Stimulated activated CD8-positive, alpha-beta memory T cell treated with anti-CD3 and anti-CD28 coated beads, Interleukin-12 subunit alpha, Interleukin-12 subunit beta, amount 100 ng/mL, for 24 hours (primary cell): ENCODE measurements around the gene PAQR6.
A peak's percentile ranks its signal among the peaks of the same experiment; 100 is the strongest.
"Not testable (repeated sequence)": the region's sequence is repeated elsewhere in the genome, so short reads cannot be mapped to it uniquely, and the experiment has no call there.

ENCODE experiments used
- DNase-seq: peaks from one replicate; pipeline ENCODE4 v3.0.0-alpha.2; 2020; ENCODE audit errors: extremely low read depth

The PAQR6 gene

DNA sequence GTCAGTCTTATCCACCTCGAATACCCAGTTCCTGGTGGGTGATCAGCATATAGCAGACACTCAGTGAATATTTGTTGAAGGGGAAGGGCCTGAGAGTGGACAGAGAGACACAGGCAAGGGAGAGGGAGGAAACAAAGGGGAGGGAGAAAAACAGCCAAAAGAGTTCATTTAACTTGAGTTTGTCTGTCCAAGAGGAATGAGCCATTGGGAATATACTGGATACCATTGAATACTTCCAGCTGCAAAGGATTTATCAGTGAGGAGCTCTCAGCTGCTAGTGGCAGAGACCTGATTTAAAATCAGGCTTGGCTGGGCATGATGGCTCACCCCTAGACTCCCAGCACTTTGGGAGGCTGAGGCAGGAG is 17.4 kb downstream of the PAQR6 start:
- no peak for DNase-seq

DNA sequence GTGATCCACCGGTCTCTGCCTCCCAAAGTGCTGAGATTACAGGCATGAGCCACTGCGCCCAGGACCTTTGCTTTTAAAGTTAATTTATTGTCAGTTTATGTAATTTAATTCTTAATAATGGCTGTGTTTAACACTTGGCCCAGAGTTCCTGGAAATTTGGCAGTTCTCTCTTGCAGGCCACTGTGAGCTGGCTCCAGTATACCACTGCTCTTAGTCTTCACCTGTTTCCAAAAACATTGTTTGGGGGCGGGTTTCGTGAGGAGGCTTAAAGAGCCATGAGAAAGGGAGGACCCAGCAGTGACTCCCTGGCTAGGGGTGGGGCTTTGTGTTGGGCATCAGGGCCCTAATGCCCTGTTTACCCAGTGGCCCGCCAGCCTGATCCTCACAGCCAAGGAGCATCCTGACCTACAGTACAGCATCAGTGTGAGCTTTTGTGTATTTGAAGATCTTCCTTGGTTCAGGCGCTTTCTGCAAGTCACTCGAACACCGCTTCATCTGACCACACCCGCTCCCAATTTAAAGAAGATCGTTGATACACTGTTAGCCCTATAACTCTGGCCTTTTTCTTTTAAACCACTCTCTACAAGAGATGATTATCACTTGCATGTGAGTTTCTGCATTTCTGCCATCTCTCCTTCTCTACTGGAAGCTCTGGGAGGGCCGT is 17.9 kb downstream of the PAQR6 start:
- no peak for DNase-seq

DNA sequence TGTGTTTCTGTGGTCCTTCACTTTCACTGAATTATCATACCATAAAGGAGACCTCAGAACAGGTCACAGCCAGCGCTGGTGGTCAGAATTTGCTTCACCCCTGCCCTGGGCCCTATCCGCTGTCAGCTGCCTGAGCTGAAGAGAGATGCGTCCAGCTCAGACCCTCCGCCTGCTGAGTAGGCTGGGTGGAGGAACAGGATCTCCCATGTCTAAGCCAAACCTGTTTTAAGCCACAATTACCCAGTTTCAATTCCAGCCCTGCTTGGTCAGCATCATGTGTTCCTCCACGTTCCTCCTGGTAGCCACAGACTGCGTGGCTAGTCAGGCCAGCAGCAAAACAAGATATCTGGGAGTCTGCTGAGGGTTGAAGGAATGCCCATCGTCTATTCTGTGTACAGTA is 19.4 kb downstream of the PAQR6 start:
- no peak for DNase-seq

DNA sequence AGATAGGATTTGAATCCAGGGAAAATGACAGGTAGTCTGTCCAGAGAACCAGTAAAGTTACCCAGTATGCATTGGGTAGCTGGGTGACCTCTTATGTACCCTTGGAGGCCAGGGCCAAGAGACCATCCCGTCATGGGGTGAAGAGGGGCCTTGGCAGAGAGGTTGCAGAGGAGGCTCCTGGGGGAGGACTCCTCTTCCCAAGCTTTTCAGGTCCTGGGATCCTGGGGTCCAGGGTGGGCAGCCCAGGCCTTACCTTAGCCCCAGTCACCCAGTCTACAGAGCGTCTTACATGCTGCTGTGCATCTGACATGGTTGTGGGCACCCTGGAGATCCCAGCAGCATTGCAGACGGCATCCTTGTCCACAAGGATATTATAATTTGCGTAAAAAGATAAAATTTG is 21.1 kb downstream of the PAQR6 start:
- no peak for DNase-seq

DNA sequence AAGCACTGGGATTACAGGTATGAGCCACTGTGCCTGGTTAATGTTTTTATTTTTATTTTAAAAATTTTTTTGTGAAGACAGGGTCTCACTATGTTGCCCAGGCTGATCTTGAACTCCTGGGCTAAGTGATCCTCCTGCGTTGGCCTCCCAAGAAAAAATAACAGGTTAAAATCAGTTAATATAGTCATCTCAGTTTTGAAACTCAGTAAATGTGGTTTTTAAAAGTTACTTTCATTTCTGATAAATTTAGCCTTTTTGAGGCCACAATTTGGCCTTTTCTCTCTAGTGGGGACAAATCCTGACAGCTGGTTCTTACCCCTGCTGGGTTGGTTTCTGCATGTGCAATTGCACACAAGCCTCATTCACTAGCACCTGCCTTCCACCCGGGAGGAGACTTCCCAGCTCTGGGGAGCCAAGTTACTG is 21.7 kb downstream of the PAQR6 start:
- DNase-seq, result no peak

DNA sequence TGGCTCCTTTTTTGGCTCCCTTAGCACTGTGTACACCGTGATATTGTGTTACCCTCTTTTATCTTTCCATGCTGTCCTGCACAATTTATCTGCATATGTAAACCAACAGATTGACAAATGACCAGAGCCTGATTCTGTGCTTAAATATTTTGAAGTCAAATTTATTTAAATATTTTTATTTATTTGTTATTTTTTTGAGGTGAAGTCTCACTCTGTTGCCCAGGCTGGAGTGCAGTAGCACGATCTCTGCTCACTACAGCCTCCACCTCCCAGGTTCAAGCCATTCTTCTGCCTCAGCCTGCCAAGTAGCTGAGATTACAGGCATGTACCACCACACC is 22.2 kb downstream of the PAQR6 start:
- DNase-seq, result no peak

DNA sequence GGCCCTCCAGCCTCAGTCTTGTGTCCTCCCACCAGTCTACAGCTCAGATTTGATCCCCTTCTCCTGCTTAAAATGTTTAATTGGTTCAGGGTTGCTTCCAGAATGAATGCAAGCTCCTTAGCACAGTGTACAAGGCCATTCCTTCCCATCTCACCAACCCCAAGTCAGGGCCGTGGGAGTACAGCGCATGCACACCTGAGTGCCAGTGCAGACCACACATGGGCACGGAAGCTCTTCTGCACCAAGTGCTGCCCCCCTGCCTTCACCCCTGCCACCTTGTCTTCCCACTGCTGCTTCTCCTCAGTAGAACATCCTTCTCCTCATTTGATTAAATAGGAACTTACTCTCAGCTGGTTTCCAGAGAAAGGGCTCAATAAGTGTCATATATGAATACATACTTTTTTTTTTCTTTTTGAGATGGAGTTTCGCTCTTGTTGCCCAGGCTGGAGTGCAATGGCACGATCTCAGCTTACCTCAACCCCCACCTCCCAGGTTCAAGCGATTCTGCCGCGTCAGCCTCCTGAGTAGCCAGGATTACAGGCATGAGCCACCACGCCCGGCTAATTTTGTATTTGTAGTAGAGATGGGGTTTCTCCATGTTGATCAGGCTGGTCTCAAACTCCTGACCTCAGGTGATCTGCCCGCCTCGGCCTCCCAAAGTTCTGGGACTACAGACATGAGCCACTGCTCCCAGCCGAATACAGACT is 25.7 kb downstream of the PAQR6 start:
- DNase-seq, result no peak

DNA sequence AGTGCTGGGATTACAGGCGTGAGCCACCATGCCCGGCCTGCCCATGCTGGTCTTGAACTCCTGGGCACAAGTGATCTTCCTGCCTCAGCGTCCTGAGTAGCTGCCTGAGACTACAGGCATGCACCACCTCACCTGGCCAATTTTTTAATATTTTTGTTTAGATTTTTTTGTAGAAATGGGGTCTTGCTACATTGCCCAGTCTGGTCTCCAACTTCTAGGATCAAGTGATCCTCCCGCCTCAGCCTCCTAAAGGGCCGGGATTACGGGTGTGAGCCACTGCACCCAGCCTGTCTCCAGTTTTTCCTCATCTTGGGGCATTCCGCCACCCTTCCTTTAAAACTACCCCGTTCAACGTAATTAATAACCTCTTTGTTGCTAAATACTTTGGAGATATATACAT is 27.6 kb downstream of the PAQR6 start:
- no peak for DNase-seq

DNA sequence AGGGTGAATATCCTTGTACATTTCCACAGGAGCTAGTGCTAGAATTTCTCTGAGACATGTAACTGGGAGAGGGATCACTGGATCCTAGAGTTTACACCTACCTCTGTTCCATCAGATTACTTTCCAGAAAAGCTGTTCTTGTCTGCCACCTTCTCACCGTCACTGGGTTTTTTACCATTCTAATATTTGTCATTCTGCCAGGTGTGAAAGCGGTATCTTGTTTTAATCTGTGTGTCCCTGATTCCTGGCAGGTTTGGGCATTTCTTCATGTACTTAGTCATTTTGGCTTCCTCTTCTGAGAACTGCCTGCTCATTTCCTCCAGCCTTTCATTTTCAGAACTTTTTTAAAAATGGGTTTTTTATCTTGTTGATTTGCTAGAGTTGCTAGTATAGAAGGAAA is 30.0 kb downstream of the PAQR6 start:
- no peak for DNase-seq

DNA sequence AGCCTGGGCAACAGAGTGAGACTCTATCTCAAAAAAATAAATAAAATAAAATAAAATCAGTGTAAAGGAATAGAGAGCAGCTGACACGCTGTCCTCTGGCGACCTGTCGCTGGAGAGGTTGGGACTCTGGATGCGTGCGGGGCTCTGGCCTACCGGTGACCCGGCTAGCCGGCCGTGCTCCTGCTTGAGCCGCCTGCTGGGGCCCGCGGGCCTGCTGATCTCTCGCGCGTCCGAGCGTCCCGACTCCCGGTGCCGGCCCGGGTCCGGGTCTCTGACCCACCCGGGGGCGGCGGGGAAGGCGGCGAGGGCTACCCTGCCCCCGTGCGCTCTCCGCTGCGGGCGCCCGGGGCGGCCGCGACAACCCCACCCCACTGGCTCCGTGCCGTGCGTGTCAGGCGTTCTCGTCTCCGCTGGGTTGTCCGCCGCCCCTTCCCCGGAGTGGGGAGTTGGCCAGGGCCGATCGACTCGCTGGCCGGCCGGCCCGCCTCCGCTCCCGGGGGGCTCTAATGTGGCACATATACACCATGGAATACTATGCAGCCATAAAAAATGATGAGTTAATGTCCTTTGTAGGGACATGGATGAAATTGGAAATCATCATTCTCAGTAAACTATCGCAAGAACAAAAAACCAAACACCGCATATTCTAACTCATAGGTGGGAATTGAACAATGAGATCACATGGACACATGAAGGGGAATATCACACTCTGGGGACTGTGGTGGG is 31.3 kb downstream of the PAQR6 start:
- not testable (repeated sequence) for DNase-seq

DNA sequence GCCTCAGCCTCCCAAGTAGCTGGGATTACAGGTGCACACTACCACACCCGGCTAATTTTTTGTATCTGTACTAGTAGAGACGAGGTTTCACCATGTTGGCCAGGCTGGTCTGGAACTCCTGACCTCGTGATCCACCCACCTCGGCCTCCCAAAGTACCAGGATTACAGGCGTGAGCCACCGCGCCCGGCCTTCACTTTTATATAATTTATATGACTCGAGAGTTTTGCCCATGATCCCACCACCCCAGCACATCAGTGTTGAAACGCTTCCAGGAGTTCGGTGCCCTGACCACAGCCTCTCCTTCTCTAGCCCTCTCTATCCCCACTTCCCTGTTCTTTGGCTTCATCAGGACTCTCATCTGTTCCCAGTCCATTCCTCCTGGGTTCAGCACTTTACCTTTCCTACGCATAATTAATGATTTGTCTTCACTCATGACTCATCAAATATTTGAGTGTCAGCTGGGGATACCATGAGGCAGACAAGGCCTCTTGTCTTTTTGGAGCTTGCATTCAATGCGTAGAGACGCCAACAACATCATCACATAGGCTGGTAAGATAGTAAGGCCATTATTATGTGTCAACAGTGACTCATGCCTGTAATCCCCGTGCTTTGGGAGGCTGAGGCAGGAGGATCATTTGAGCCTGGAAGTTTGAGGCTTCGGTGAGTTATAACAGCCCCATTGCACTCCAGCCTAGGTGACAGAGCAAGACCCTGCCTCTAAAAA is 33.7 kb downstream of the PAQR6 start:
- no peak for DNase-seq

DNA sequence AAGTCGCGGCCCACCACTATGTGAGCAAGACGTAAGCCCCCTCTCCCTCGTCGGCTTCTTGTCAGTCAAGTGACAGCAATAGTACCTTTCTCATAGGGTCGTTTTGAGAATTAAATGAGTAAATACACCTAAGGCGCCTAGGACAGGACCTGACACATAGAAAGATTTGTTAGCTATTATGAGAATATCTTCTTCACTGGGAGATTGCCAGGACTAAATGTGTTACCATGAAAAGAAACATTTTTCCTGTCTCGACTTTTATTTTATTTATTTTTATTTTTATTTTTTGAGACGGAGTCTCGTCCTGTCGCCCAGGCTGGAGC is 34.3 kb downstream of the PAQR6 start:
- no peak for DNase-seq

DNA sequence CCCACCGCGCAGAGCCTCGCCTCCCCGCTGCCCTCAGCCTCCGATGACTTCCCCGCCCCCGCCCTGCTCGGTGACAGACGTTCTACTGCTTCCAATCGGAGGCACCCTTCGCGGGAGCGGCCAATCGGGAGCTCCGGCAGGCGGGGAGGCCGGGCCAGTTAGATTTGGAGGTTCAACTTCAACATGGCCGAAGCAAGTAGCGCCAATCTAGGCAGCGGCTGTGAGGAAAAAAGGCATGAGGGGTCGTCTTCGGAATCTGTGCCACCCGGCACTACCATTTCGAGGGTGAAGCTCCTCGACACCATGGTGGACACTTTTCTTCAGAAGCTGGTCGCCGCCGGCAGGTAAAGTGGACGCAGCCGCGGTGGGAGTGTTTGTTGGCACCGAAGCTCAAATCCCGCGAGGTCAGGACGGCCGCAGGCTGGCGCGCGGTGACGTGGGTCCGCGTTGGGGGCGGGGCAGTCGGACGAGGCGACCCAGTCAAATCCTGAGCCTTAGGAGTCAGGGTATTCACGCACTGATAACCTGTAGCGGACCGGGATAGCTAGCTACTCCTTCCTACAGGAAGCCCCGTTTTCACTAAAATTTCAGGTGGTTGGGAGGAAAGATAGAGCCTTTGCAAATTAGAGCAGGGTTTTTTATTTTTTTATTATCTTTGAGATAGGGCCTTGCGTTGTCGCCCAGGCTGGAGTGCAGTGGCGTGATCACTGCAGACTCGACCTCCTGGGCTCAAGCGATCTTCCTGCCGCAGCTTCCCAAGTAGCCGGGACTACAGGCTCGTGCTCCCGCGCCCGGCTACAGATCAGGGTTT is 34.8 kb downstream of the PAQR6 start, which contains the start of gene PMF1:
Gene PMF1, plus strand, starts transcription at position 175 of the 811 bp plus-strand sequence. Its CDS starts 9 bp downstream, at position 184.
- peak; percentile 91 for DNase-seq

DNA sequence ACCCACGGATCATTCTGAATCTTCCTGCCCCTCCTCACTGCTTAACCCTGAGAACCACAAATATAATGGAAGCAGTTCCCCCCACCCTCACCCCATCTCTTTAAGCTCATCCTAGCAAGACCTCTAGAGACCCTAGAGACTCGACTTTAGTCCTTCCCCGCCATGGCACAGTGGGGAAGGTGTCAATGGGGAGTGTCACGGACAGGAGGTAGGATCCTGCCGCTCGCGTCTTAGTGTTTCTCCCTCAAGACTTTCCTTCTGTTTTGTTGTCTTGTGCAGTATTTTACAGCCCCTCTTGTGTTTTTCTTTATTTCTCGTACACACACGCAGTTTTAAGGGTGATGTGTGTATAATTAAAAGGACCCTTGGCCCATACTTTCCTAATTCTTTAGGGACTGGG is 35.7 kb downstream of the PAQR6 start:
- DNase-seq, result no peak

DNA sequence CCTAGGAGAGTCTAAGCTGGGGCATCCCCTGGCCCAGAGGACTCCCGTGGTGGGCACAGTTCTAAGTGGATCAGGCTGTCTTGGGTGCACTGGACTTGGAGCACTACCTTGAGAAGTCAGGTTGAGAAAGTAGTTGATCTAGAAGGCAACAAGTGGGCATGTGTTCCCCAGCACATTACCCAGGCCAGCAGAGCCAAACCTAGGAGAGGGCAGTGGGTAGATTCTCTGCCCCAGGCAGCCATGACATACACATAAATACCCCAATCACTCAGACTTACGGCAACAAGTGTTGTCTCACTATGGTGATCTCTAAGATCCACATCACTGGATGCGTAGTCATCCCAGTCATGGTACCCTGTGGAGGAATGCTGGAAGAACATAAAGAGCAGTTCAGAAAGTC is 36.6 kb downstream of the PAQR6 start:
- DNase-seq, result no peak

DNA sequence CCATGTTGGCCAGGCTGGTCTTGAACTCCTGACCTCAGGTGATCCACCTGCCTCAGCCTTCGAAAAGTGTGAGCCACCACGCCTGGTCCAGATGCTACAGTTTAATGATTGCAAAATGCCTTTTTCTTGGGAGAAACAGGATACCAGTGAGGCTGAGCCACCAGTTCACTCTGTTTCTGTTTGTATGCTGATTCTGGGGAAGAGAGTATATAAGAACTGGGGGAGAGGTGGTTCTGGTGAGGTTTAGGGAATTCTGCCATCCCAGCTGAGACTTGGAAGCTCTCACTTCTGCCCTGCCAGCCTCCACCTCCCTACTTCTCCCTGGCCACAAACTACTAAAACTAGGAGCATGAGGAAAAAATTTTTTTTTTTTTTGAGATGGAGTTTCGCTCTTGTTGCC is 43.2 kb downstream of the PAQR6 start:
- DNase-seq, result no peak

DNA sequence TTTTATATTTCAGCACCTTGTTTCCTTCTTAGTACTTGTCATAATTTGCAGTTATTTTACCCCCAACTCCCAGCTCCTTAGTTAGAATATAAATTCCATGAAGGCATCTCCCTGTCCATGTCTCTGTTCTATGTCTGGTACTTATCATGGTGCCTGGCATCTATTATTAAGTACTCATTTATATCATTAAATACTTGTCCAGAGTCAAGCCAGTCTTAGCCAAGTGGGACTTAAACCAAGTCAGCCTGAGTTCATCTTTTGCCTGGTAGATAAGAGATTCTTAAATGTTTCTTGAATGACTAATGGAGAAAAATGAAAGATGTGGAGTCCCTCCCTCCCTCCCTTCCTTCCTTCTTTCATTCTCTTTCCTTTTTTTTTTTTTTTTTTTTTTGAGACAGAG is 44.5 kb downstream of the PAQR6 start:
- no peak for DNase-seq

DNA sequence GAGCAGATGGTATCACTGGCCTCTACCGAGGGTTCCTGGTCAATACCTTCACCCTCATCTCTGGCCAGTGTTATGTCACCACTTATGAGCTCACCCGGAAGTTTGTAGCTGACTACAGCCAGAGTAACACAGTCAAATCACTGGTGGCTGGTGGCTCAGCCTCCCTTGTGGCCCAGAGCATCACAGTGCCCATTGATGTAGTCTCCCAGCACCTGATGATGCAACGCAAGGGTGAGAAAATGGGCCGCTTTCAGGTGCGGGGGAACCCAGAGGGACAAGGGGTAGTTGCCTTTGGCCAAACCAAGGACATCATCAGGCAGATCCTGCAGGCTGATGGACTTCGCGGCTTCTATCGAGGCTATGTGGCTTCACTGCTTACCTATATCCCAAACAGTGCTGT is 47.8 kb downstream of the PAQR6 start:
- no peak for DNase-seq

DNA sequence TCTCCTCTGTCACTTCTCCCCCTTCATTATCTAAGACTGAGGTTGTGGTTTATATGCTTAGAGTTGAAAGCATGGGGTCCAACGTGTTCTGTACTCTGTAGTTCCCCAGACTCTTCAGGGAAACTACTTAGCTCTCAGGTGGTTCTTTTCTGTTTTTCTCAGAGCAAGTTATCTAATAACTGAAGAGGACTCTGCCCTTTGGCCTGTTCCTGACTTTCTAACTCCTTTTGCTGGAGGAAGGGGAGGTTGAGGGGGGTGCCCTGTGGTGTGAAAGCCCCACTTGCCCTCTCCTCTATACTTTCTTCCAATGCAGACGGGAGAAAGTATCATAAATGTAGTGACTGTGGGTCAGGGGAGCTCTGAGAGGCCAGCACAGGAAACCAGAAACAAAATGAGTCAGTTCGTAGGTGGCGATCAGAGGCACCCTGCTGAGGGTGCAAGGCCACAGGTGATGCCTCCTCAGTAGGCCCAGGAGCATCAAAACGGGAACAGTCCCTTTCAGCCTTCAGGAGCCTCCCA is 49.0 kb downstream of the PAQR6 start:
- DNase-seq, result no peak

DNA sequence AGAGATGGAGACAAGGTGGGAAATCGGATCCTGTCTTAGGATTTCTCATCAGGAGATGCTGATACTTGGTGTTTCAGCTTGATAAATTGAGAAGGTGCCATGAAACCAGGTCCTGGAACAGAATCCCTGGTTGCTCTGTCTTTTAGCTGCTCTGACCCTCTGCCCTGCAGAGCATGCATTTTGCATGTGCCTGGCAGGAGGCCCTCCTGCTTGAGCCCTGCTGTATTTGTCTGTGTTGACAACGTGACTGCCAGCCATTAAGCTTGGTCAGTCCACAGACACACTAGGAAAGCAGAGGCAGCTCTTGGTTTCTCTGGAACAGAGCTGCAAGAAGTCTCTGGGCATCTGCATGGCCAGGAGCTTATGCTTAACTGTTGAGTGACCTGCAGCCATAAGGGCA is 51.4 kb downstream of the PAQR6 start:
- no peak for DNase-seq

DNA sequence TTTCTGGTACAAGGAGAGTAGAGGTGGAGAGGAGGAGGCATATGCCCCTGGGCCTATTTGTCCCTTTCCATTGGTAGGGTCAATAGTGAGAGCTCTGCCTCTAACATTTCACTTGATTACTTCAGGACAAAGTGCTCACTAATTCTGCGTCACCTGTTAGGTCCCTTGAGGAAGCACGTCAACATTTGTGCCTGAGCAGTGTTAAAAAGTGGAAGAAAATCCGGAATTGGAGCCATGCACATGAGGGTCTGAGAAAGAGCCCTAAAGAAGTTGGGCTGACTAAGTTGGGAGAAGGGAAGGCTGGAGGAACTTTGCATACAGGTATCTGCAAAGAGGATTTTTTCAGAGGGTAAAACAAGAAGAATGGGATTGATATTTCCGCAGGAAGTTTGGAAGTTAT is 52.0 kb downstream of the PAQR6 start:
- no peak for DNase-seq

DNA sequence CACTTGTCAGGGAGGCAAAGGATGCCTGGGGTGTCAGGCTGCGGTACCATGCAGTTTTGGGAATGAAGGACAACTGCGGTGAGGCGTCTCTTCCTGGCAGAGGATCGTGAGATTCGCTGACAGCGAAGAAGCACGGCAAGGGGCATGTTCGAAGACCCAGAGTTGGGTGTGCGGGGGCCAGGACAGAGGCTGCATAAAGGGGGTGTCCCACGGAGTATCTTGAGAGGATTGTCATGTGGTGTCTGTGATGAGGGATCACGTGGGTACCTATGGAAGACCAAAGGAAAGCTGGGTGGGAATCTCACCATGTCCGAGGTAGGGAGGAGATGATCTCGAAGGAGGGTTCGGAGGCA is 53.6 kb downstream of the PAQR6 start:
- DNase-seq, result no peak
